Omental fat pad (tissue), 4 donors: ENCODE data around the gene ARMC8. TPM values are rescaled to one million over a fixed set of nuclear protein-coding genes. Genes with fewer than 3 reads are reported as not detected.

Source experiments
- ATAC-seq: fragments of 150-250 bp; one replicate; pipeline ENCODE4 v1.9.1; 2016; ENCODE audit warnings: mild to moderate bottlenecking, moderate library complexity; ENCODE audit not compliant: low FRiP score
- DNase-seq: peaks from one replicate; pipeline ENCODE4 v3.0.0-alpha.2; 2019; ENCODE audit warnings: low spot score
- CTCF ChIP-seq, 3 donors: fragments of 450-650 bp; IDR thresholded peaks; one replicate each; pipeline ENCODE4 v1.5.1; 2016 to 2017; ENCODE audit warnings: antibody characterized with exemption in 3 of 3, mild to moderate bottlenecking in 3 of 3, moderate library complexity in 2 of 3
- total RNA-seq, 4 donors: library from RNA; depleted of rRNA; stranded (reverse); fragments of >200 nt; gene quantifications; one replicate each; pipeline ENCODE4 v1.1.0, GENCODE V29; 2016

Gene ARMC8
- total RNA-seq, 4 donors from 2014 or later: 61.5 to 121 (median 95.3) TPM

DNA sequence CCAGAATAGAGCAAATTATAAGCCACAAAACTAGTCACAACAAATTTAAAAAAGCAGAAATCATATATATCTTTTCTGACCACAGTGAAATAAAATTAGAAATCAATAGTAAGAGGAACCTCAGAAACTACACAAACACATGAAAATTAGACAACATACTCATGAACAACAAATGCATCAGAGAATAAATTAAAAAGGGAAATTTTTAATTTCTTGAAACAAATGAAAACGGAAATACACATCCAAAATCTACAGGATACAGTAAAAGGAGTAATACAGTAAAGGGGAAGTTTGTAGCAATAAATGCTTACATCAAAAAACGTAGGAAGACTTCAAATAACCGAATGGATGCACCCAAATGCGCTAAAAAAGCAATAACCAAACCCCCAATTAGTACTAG, 123.4 kb downstream of the ARMC8 start:
- no peak for ATAC-seq
- no peak for TF ChIP-seq CTCF (IDR thresholded peaks at IDR 0.05)
- DNase-seq: no peak

- ATAC-seq (no peak), DNase-seq (no peak)
Observed at GRCh38 chr3:138314751-138315150, 127.7 kb downstream of the ARMC8 start.

GRCh38 chr3:138317687-138318086, 130.6 kb downstream of the ARMC8 start:
- DNase-seq: no peak

More at GRCh38 chr3:138314751-138315150, 127.7 kb downstream of the ARMC8 start:
- TF ChIP-seq CTCF (IDR thresholded peaks at IDR 0.05): no peak

GRCh38 chr3:138323971-138324370, 136.9 kb downstream of the ARMC8 start:
- no peak for TF ChIP-seq CTCF (IDR thresholded peaks at IDR 0.05)
- DNase-seq (no peak), ATAC-seq (no peak)

More at GRCh38 chr3:138317687-138318086, 130.6 kb downstream of the ARMC8 start:
- TF ChIP-seq CTCF (IDR thresholded peaks at IDR 0.05): no peak
- no peak for ATAC-seq

- TF ChIP-seq CTCF (IDR thresholded peaks at IDR 0.05): no peak
- ATAC-seq (no peak), DNase-seq (no peak)
Observed at GRCh38 chr3:138325990-138326389, 138.9 kb downstream of the ARMC8 start.

DNA sequence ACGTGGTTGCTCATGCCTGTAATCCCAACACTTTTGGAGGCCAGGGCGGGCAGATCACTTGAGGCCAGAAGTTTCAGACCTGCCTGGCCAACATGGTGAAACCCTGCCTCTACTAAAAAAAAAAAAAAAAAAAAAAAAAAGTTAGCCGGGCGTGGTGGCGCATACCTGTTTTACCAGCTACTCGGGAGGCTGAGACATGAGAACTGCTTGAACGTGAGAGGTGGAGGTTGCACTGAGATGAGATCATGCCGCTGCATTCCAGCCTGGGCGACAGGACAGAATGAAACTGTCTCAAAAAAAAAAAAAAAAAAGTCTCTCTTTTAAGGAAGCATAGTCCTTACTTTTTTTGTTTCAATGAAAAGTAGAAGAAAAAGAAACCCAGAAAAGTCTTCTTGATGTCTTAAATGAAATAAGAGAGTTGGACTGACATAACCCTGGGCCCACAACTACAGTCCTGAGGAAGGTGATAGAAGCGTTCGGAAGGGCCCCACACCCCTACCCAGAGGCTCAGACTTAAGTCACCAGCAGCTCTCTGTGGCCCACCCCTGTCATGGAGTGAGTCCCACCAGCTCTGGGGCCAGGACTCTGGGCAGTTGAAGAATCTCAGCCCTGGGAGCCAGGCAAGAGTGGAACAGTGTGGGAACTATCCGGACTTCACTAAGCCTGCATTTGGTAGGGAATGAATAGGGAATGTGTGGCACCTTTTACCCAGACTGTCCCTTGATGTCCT, 139.9 kb downstream of the ARMC8 start:
- ATAC-seq (no peak), DNase-seq (no peak)
- no peak for TF ChIP-seq CTCF (IDR thresholded peaks at IDR 0.05)

DNA sequence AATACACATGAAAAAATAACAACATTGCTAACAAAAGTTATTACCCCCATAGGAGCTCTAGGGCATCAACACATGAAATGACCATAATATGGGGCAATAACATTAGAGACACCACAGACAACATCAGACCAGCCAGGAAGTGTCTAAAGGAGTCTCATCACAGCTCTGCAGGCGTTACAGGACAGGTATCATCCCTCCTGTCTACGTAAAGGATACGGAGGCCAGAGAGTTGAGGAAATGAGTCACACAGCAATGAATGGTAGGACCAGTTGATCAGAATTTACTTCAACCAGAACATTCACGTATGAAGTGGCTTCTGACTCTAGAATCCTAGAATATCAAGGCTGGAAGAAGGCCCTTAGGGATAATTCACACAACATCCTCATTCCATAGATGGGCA, 140.7 kb downstream of the ARMC8 start:
- DNase-seq (no peak), ATAC-seq (no peak)
- TF ChIP-seq CTCF (IDR thresholded peaks at IDR 0.05): no peak
